ENCODE data around the gene ZNF236. TPM values are rescaled to one million over a fixed set of nuclear protein-coding genes. Genes with fewer than 3 reads are reported as not detected.

ZNF236 gene
- total RNA-seq, 4 donors from 2014 or later, result 10.1 to 15.8 (median 14.8) TPM

DNA sequence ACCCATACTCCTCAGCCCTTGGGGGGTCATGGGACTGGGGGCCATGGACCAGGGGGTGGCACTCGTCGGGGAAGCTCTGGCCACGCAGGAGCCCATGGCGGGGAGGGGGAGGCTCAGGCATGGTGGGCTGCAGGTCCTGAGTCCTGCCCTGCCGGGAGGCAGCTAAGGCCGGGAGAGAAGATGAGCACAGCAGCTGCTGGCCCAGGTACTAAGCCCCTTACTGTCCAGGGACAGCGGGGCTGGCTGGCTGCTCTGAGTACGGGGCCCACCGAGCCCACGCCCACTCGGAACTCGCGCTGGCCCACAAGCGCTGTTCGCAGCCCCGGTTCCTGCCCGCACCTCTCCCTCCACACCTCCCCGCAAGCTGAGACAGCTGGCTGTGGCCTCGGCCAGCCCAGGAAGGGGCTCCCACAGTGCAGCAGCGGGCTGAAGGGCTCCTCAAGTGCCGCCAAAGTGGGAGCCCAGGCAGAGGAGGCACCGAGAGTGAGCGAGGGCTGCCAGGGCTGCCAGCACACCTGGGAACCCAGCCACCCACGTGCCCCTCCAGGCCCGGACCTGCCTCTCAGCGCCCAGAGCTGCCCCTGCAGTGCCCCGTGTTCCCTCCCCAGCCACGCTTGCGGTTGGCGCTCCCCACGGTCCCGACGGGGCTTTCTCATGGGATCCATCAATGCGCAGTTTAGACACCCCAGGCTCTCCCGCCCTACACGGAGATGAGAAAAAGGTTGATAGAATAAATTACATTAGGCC, 33.6 kb upstream of the ZNF236 start:
- intact Hi-C loops (cut with DNase I), result no loop called here
- Histone ChIP-seq H3K4me1 (peaks cover 0 to 3% (median 0%) of the 10 kb centered on the region in 4 donors), H3K27me3 (peaks cover 0 to 2% (median 0%) of the 10 kb centered on the region in 4 donors), H3K9me3 (peaks cover 0 to 6% (median 0%) of the 10 kb centered on the region in 4 donors), H3K27ac (replicated peaks in 1 of 4) (no peak overlapping the region), H3K36me3 (no peaks in the 10 kb centered on the region), H3K4me3 (no peak overlapping the region)
- 93% methylated on average over 32 of the region's 36 CpGs for WGBS
- DNase-seq (ENCODE audit: extremely low spot score), result no peak
- TF ChIP-seq CTCF (IDR thresholded peaks at IDR 0.05), result no peak
- TF ChIP-seq POLR2A (IDR thresholded peaks at IDR 0.05; ENCODE audit: low read depth), result no peak
- no peak for TF ChIP-seq POLR2AphosphoS5 (IDR thresholded peaks at IDR 0.05)
- TF ChIP-seq EP300 (IDR thresholded peaks at IDR 0.05), result no peak

DNA sequence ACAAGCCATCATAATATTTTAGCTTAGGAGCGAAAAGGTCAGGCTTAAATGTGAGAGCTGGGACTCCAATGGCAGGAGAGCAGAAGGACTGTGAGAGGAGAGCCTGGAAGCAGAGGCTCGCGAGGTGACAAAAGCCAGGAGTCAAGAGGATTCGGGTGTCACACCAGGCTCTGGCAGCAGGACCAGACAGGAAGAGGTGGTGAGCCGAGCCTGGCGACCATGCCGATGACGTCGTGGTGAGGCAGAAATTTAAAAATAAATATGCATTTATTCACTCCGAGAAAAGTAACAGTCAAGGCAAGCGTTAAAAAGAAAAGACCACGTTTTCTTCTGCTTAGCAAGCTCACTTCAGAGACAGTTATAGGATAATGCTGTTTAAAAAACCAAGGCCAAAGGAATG, 31.3 kb upstream of the ZNF236 start:
- intact Hi-C loops (cut with DNase I), result no loop called here
- peaks cover 0 to 6% (median 0%) of the 10 kb centered on the region in 4 donors for H3K9me3 ChIP-seq
- H3K4me1 ChIP-seq, result peaks cover 0 to 3% (median 0%) of the 10 kb centered on the region in 4 donors
- H3K27ac ChIP-seq (replicated peaks in 1 of 4), result no peak overlapping the region
- no peak for DNase-seq (ENCODE audit: extremely low spot score)
- H3K36me3 ChIP-seq, result no peaks in the 10 kb centered on the region
- no peak overlapping the region for H3K4me3 ChIP-seq
- WGBS, result 90% methylated on average over 12 of the region's 12 CpGs
- no peaks in the 10 kb centered on the region for H3K27me3 ChIP-seq
- no peak for TF ChIP-seq EP300 (IDR thresholded peaks at IDR 0.05)
- TF ChIP-seq CTCF (IDR thresholded peaks at IDR 0.05), result no peak
- TF ChIP-seq POLR2AphosphoS5 (IDR thresholded peaks at IDR 0.05), result no peak

GRCh38 chr18:76791642-76792041, 30.7 kb upstream of the ZNF236 start:
- Histone ChIP-seq H3K36me3 (no peaks in the 10 kb centered on the region), H3K27me3 (no peaks in the 10 kb centered on the region), H3K9me3 (peaks cover 0 to 6% (median 0%) of the 10 kb centered on the region in 4 donors), H3K27ac (replicated peaks in 1 of 4) (no peak overlapping the region), H3K4me3 (no peak overlapping the region), H3K4me1 (peaks cover 0 to 3% (median 0%) of the 10 kb centered on the region in 4 donors)
- no peak for TF ChIP-seq POLR2A (IDR thresholded peaks at IDR 0.05; ENCODE audit: low read depth)
- no peak for TF ChIP-seq POLR2AphosphoS5 (IDR thresholded peaks at IDR 0.05)
- TF ChIP-seq CTCF (IDR thresholded peaks at IDR 0.05), result no peak
- no peak for TF ChIP-seq EP300 (IDR thresholded peaks at IDR 0.05)
- no peak for DNase-seq (ENCODE audit: extremely low spot score)
- 87% methylated on average over 5 of the region's 5 CpGs for WGBS
- intact Hi-C loops (cut with DNase I), result no loop called here

GRCh38 chr18:76794326-76794725, 28.0 kb upstream of the ZNF236 start:
- WGBS, result 87% methylated on average over 4 of the region's 4 CpGs
- Histone ChIP-seq H3K27ac (replicated peaks in 1 of 4) (no peak overlapping the region), H3K27me3 (no peaks in the 10 kb centered on the region), H3K4me1 (no peaks in the 10 kb centered on the region), H3K4me3 (no peak overlapping the region), H3K36me3 (no peaks in the 10 kb centered on the region), H3K9me3 (peaks cover 0 to 6% (median 3%) of the 10 kb centered on the region in 4 donors)
- no peak for DNase-seq (ENCODE audit: extremely low spot score)
- TF ChIP-seq CTCF (IDR thresholded peaks at IDR 0.05), result no peak
- intact Hi-C loops (cut with DNase I), result no loop called here
